Bronchial epithelial cell (primary cell): ENCODE data around the gene RPAP2. TPM values are rescaled to one million over a fixed set of nuclear protein-coding genes. Genes with fewer than 3 reads are reported as not detected.
"Not testable (repeated sequence)": the region's sequence is repeated elsewhere in the genome, so short reads cannot be mapped to it uniquely, and the experiment has no call there.

Source experiments
- DNase-seq: peaks from one replicate; pipeline ENCODE4 v3.0.0-alpha.2; 2010; ENCODE audit warnings: low read depth
- FAIRE-seq: peaks from 2 replicates; lab custom pipeline; 2011; peaks lifted over from hg19 to GRCh38; lab: Jason Lieb, UNC
- H3K27me3 ChIP-seq: 2 replicates; pipeline ENCODE4 v1.5.1; 2011; ENCODE audit warnings: low read length; ENCODE audit not compliant: control insufficient read depth, insufficient read depth
- H3K36me3 ChIP-seq: 2 replicates; pipeline ENCODE4 v1.5.1; 2011; ENCODE audit warnings: low read length; ENCODE audit not compliant: control insufficient read depth, insufficient read depth
- H3K4me3 ChIP-seq: 2 replicates; pipeline ENCODE4 v1.5.1; 2011; ENCODE audit warnings: mild to moderate bottlenecking, low read depth, low read length, control low read depth
- total RNA-seq: library from RNA; depleted of rRNA; stranded (reverse); fragments of >200 nt; gene quantifications from 2 replicates; pipeline ENCODE4 v1.2.1, GENCODE V29; 2014
- TF ChIP-seq, protein P1 (sequence below): IDR thresholded peaks from 2 replicates; pipeline ENCODE4 v1.5.1; 2011; ENCODE audit warnings: mild to moderate bottlenecking, moderate library complexity, low read length, control low read depth, inconsistent platforms; ENCODE audit not compliant: insufficient read depth, severe bottlenecking

RPAP2 gene
- total RNA-seq, 1 donor from 2014 or later, result 4.7 TPM

- TF ChIP-seq, protein P1, sequence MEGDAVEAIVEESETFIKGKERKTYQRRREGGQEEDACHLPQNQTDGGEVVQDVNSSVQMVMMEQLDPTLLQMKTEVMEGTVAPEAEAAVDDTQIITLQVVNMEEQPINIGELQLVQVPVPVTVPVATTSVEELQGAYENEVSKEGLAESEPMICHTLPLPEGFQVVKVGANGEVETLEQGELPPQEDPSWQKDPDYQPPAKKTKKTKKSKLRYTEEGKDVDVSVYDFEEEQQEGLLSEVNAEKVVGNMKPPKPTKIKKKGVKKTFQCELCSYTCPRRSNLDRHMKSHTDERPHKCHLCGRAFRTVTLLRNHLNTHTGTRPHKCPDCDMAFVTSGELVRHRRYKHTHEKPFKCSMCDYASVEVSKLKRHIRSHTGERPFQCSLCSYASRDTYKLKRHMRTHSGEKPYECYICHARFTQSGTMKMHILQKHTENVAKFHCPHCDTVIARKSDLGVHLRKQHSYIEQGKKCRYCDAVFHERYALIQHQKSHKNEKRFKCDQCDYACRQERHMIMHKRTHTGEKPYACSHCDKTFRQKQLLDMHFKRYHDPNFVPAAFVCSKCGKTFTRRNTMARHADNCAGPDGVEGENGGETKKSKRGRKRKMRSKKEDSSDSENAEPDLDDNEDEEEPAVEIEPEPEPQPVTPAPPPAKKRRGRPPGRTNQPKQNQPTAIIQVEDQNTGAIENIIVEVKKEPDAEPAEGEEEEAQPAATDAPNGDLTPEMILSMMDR, result no peak
- no peaks in the 10 kb centered on the region for H3K27me3 ChIP-seq
- H3K4me3 ChIP-seq, result no peak overlapping the region
- no peak for FAIRE-seq
- no peaks in the 10 kb centered on the region for H3K36me3 ChIP-seq
- no peak for DNase-seq
Observed at GRCh38 chr1:92276082-92276481, 22.8 kb upstream of the RPAP2 start.

GRCh38 chr1:92277105-92277723 is 21.6 kb upstream of the RPAP2 start:
- Histone ChIP-seq H3K4me3 (no peak overlapping the region), H3K36me3 (no peaks in the 10 kb centered on the region), H3K27me3 (no peaks in the 10 kb centered on the region)
- FAIRE-seq, result no peak
- TF ChIP-seq, protein P1, result no peak
- peak; percentile 78 for DNase-seq

- FAIRE-seq, H3K4me3 ChIP-seq, H3K36me3 ChIP-seq, DNase-seq, H3K27me3 ChIP-seq: not testable (repeated sequence)
Observed at GRCh38 chr1:92279781-92280180, 19.1 kb upstream of the RPAP2 start.

DNA sequence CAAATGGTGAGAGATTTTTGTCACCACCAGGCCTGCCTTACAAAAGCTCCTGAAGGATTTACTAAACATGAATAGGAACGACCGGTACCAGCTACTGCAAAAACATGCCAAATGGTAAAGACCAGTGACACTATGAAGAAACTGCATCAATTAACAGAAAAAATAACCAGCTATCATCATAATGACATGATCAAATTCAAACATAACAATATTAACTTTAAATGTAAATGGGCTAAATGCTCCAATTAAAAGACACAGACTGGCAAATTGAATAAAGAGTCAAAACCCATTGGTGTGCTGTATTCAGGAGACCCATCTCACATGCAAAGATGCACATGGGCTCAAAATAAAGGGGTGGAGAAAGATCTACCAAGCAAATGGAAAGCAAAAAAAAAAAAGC is 17.4 kb upstream of the RPAP2 start:
- DNase-seq, H3K36me3 ChIP-seq, FAIRE-seq, H3K27me3 ChIP-seq, H3K4me3 ChIP-seq: not testable (repeated sequence)

DNA sequence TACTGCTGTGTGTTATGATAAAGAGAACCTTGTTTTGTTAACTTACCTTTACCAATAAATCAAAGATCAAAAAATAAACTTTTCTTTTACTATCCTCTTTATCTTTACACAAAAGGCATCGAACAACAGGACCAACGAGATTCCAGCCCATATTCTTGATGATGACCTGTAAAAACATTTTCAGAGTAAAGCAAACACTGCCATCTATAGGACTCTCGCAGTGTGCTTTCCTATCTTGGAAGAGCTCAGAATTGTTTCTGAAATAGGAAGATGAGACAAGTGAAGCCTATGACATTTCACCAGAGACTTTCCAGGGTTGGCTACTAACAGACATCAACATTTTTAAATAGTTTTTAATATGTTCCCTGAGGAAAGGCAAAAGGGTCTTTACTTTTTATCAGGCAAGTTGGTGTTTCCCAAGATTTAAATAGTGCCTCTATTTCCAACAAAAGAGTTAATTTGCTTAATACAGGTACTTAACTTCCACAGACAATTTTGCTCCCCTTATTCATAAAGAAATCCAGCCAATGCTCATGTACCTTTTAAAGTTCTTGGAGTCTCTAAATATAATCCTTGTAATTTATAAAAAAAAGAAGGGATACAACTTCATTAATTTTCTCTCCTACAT is 7.4 kb upstream of the RPAP2 start:
- FAIRE-seq, result no peak
- no peaks in the 10 kb centered on the region for H3K27me3 ChIP-seq
- H3K36me3 ChIP-seq, result peaks cover 4% of the 10 kb centered on the region
- TF ChIP-seq, protein P1, result peak; percentile 60
- peak; percentile 68 for DNase-seq
- no peak overlapping the region for H3K4me3 ChIP-seq

DNA sequence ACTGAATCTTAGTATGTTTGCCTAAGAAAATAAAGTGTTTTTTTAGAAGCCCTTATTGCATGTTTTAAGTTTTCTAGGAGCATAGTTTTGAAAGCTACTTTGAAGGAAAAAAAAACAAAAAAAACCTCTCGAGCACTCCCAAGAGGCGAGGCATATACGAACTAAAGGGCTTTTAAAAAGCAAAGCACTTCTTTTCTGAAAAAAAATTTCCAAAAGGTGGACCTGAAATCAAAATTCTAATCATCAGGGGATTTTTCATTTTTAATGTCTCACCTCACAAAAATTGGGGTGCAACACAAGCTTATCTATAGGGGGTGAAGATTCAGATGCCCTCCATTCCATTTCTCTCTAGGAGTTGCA is 666 bp upstream of the RPAP2 start:
- DNase-seq (no peak), FAIRE-seq (no peak)
- TF ChIP-seq, protein P1, result no peak
- H3K36me3 ChIP-seq, result peaks cover 2% of the 10 kb centered on the region
- no peaks in the 10 kb centered on the region for H3K27me3 ChIP-seq
- H3K4me3 ChIP-seq, result peak overlapping the region; percentile 76
